ENCODE data around the gene GGACT. TPM values are rescaled to one million over a fixed set of nuclear protein-coding genes. Genes with fewer than 3 reads are reported as not detected.

Gene GGACT
- total and polyA plus RNA-seq, 2 experiments from 2014 or later = 0.24 to 1.0 TPM

DNA sequence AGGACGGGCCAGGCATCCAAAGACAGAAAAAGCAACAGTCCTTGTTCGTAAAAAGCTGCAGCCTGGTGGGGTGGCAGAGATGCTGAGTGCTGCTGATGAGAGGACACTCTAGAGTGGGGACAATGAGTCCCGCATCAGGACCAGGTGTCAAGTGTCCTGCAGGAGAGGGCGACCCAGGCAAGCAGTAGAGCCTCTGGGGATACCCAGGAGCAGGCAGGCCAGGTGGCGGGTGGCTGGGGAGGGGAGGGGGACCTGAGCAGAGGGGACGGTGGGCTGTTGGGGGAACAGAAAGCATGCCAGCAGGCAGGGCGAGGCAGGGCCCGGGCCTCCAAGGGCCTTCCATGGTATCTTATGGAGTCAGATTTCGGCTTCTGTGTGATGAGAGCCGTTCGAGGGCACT lies 35.8 kb downstream of the GGACT start:
- H3K4me3 ChIP-seq = no peak overlapping the region
- Mint-ChIP-seq H3K4me1 (no peaks in the 10 kb centered on the region), H3K27me3 (ENCODE audit: insufficient read depth, low read depth, poor library complexity) (peaks cover 4% of the 10 kb centered on the region), H3K27ac (no peak overlapping the region), H3K36me3 (ENCODE audit: low read depth) (no peaks in the 10 kb centered on the region), H3K4me3 (no peak overlapping the region), H3K9me3 (no peaks in the 10 kb centered on the region)
- H3K36me3 ChIP-seq (ENCODE audit: insufficient read depth) = no peaks in the 10 kb centered on the region
- no peaks in the 10 kb centered on the region for H3K4me1 ChIP-seq (ENCODE audit: insufficient read depth)
- H3K79me2 ChIP-seq (replicated peaks; ENCODE audit: insufficient read depth) = no peaks in the 10 kb centered on the region
- no peak overlapping the region for H2AFZ ChIP-seq
- no peak overlapping the region for H3K4me2 ChIP-seq
- no peak overlapping the region for H3K27ac ChIP-seq (ENCODE audit: low read depth)
- H4K20me1 ChIP-seq (replicated peaks; ENCODE audit: insufficient read depth) = no peaks in the 10 kb centered on the region
- no peaks in the 10 kb centered on the region for H3K27me3 ChIP-seq (ENCODE audit: insufficient read depth)
- H3F3A ChIP-seq (replicated peaks; ENCODE audit: low read depth) = no peaks in the 10 kb centered on the region
- DNase-seq (ENCODE audit: low spot score) = no peak
- TF ChIP-seq EZH2phosphoT487 (IDR thresholded peaks at IDR 0.05; ENCODE audit: unreplicated experiment) = no peak
- no peak for TF ChIP-seq STAT1 (IDR thresholded peaks at IDR 0.05; ENCODE audit: unreplicated experiment)
- ATAC-seq = no peak
- no peaks in the 10 kb centered on the region for H3K9me2 ChIP-seq (ENCODE audit: insufficient read depth)

DNA sequence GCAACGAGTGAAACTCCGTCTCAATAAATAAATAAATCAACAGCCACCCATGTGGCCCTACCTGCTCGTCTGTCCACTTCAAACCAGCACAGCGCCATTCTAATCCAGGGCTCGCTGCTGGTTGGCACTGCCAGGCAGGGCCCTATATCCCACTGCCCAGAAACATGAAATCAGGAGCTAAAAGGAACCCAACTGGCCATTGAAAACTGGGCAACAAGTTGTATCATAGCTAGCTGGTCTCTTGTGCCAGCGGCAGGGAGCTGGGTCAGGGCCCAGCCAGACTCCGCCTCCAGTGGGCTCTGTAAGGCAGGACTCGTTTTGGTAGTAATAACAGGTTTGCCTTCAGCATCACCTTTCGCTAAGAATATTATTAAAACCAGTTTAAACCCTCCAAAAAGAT lies 39.3 kb downstream of the GGACT start:
- Histone ChIP-seq H3K36me3 (ENCODE audit: insufficient read depth) (no peaks in the 10 kb centered on the region), H3K27ac (ENCODE audit: low read depth) (no peak overlapping the region), H3K79me2 (replicated peaks; ENCODE audit: insufficient read depth) (no peaks in the 10 kb centered on the region), H4K20me1 (replicated peaks; ENCODE audit: insufficient read depth) (no peaks in the 10 kb centered on the region), H3K4me2 (no peak overlapping the region), H3K27me3 (ENCODE audit: insufficient read depth) (no peaks in the 10 kb centered on the region), H3K4me1 (ENCODE audit: insufficient read depth) (no peaks in the 10 kb centered on the region), H2AFZ (no peak overlapping the region), H3K4me3 (no peak overlapping the region), H3F3A (replicated peaks; ENCODE audit: low read depth) (no peaks in the 10 kb centered on the region), H3K9me2 (ENCODE audit: insufficient read depth) (no peaks in the 10 kb centered on the region)
- TF ChIP-seq, protein P1, sequence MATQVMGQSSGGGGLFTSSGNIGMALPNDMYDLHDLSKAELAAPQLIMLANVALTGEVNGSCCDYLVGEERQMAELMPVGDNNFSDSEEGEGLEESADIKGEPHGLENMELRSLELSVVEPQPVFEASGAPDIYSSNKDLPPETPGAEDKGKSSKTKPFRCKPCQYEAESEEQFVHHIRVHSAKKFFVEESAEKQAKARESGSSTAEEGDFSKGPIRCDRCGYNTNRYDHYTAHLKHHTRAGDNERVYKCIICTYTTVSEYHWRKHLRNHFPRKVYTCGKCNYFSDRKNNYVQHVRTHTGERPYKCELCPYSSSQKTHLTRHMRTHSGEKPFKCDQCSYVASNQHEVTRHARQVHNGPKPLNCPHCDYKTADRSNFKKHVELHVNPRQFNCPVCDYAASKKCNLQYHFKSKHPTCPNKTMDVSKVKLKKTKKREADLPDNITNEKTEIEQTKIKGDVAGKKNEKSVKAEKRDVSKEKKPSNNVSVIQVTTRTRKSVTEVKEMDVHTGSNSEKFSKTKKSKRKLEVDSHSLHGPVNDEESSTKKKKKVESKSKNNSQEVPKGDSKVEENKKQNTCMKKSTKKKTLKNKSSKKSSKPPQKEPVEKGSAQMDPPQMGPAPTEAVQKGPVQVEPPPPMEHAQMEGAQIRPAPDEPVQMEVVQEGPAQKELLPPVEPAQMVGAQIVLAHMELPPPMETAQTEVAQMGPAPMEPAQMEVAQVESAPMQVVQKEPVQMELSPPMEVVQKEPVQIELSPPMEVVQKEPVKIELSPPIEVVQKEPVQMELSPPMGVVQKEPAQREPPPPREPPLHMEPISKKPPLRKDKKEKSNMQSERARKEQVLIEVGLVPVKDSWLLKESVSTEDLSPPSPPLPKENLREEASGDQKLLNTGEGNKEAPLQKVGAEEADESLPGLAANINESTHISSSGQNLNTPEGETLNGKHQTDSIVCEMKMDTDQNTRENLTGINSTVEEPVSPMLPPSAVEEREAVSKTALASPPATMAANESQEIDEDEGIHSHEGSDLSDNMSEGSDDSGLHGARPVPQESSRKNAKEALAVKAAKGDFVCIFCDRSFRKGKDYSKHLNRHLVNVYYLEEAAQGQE (IDR thresholded peaks at IDR 0.05; ENCODE audit: unreplicated experiment) = no peak
- TF ChIP-seq ZNF331 (CRISPR knock-in tag; IDR thresholded peaks at IDR 0.05; ENCODE audit: low read depth) (no peak), POLR2AphosphoS5 (IDR thresholded peaks at IDR 0.05; ENCODE audit: low read depth) (no peak)
- no peak overlapping the region for H3K27ac Mint-ChIP-seq
- ATAC-seq = no peak
- no peak for DNase-seq (ENCODE audit: low spot score)
- H3K4me3 Mint-ChIP-seq = no peak overlapping the region
- H3K36me3 Mint-ChIP-seq (ENCODE audit: low read depth) = no peaks in the 10 kb centered on the region
- no peaks in the 10 kb centered on the region for H3K9me3 Mint-ChIP-seq
- H3K27me3 Mint-ChIP-seq (ENCODE audit: insufficient read depth, low read depth, poor library complexity) = peaks cover 4% of the 10 kb centered on the region
- peaks cover 8% of the 10 kb centered on the region for H3K4me1 Mint-ChIP-seq

DNA sequence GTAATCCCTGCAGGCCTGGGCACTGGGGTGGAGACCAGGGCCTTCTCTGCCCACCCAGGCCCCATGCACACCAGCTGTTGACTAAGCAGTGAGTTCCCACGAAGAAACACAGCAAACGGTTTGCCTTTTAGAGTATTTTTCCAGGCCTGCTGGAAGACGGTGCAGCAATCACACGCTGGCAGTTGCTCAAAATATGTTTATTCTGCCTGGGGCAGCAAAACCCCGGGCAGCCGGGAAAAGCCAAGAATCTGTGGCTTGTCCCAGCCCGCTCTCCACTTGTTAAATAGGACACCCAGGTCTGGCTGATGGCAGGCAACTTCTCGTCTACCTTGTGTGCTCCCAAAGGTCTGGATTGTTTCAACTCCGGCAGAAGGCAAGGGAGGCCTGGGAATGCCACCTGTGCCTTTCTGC lies 40.8 kb downstream of the GGACT start:
- no peak overlapping the region for H3K27ac Mint-ChIP-seq
- TF ChIP-seq JUNB (IDR thresholded peaks at IDR 0.05; ENCODE audit: unreplicated experiment) (no peak), ZNF114 (CRISPR knock-in tag; IDR thresholded peaks at IDR 0.05) (no peak), STAT1 (IDR thresholded peaks at IDR 0.05; ENCODE audit: unreplicated experiment) (no peak), POLR2AphosphoS5 (IDR thresholded peaks at IDR 0.05; ENCODE audit: low read depth) (no peak), EZH2 (IDR thresholded peaks at IDR 0.05; ENCODE audit: low read depth, unreplicated experiment) (no peak), EZH2phosphoT487 (IDR thresholded peaks at IDR 0.05; ENCODE audit: unreplicated experiment) (no peak)
- TF ChIP-seq, protein P2, sequence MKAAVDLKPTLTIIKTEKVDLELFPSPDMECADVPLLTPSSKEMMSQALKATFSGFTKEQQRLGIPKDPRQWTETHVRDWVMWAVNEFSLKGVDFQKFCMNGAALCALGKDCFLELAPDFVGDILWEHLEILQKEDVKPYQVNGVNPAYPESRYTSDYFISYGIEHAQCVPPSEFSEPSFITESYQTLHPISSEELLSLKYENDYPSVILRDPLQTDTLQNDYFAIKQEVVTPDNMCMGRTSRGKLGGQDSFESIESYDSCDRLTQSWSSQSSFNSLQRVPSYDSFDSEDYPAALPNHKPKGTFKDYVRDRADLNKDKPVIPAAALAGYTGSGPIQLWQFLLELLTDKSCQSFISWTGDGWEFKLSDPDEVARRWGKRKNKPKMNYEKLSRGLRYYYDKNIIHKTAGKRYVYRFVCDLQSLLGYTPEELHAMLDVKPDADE (IDR thresholded peaks at IDR 0.05) = no peak
- TF ChIP-seq, protein P1 (IDR thresholded peaks at IDR 0.05; ENCODE audit: unreplicated experiment) = no peak
- TF ChIP-seq, protein P3, sequence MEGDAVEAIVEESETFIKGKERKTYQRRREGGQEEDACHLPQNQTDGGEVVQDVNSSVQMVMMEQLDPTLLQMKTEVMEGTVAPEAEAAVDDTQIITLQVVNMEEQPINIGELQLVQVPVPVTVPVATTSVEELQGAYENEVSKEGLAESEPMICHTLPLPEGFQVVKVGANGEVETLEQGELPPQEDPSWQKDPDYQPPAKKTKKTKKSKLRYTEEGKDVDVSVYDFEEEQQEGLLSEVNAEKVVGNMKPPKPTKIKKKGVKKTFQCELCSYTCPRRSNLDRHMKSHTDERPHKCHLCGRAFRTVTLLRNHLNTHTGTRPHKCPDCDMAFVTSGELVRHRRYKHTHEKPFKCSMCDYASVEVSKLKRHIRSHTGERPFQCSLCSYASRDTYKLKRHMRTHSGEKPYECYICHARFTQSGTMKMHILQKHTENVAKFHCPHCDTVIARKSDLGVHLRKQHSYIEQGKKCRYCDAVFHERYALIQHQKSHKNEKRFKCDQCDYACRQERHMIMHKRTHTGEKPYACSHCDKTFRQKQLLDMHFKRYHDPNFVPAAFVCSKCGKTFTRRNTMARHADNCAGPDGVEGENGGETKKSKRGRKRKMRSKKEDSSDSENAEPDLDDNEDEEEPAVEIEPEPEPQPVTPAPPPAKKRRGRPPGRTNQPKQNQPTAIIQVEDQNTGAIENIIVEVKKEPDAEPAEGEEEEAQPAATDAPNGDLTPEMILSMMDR (conservative IDR thresholded peaks at IDR 0.05; ENCODE audit: low read depth in 2 of 2) = no peak

More for the DNA sequence above, 40.8 kb downstream of the GGACT start:
- Histone ChIP-seq H4K20me1 (replicated peaks; ENCODE audit: insufficient read depth) (no peaks in the 10 kb centered on the region), H3F3A (replicated peaks; ENCODE audit: low read depth) (no peaks in the 10 kb centered on the region; the same call in 1 of the 2 replicates), H3K4me3 (no peak overlapping the region), H3K27me3 (ENCODE audit: insufficient read depth) (no peaks in the 10 kb centered on the region), H3K79me2 (replicated peaks; ENCODE audit: insufficient read depth) (no peaks in the 10 kb centered on the region), H3K4me2 (no peak overlapping the region), H3K4me1 (ENCODE audit: insufficient read depth) (no peaks in the 10 kb centered on the region), H3K27ac (ENCODE audit: low read depth) (no peak overlapping the region), H3K36me3 (ENCODE audit: insufficient read depth) (no peaks in the 10 kb centered on the region), H2AFZ (no peak overlapping the region), H3K9me2 (ENCODE audit: insufficient read depth) (no peaks in the 10 kb centered on the region)
- no peaks in the 10 kb centered on the region for H3K9me3 Mint-ChIP-seq
- no peaks in the 10 kb centered on the region for H3K36me3 Mint-ChIP-seq (ENCODE audit: low read depth)
- H3K4me3 Mint-ChIP-seq = no peak overlapping the region
- ATAC-seq (no peak), DNase-seq (ENCODE audit: low spot score) (no peak)
- H3K27me3 Mint-ChIP-seq (ENCODE audit: insufficient read depth, low read depth, poor library complexity) = peaks cover 7% of the 10 kb centered on the region
- H3K4me1 Mint-ChIP-seq = peaks cover 11% of the 10 kb centered on the region

Data from GM23338 (cell line).